ENCODE measurements around the gene USH2A.

Gene USH2A

DNA sequence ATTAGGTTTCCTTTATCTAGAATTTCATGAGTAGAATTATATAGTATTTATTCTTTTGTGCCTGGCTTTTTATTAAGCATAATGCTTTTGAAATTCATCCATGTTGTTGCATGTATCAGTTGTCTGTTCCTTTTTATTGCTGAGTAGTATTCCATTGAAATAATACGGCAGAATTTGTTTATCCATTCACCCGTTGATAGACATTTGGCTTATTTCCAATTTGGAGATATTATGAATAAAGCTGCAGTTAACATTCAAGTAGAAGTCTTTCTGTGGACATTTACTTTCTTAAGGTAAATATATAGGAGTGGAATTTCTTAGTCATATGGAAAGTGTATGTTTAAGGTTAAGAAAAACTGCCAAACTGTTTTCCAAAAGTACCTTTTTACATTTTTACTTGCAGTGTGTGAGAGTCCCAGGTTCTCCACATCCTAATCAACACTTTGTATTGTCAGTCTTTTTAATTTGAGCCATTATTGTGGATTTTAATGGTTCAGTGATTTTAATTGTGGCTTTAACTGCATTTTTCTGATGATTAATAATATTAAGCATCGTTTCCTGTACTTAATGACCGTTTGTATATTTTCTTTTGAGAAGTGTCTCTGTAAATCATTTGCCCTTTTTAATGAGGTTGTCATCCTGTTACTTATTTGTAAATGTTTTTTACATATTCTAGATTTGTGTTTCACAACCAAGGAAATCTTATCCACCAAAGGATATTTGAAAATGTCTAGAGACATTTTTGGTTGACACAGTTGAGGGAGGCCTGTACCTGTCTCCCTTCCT, 833.4 kb downstream of the USH2A start:
- TF ChIP-seq, protein P1, sequence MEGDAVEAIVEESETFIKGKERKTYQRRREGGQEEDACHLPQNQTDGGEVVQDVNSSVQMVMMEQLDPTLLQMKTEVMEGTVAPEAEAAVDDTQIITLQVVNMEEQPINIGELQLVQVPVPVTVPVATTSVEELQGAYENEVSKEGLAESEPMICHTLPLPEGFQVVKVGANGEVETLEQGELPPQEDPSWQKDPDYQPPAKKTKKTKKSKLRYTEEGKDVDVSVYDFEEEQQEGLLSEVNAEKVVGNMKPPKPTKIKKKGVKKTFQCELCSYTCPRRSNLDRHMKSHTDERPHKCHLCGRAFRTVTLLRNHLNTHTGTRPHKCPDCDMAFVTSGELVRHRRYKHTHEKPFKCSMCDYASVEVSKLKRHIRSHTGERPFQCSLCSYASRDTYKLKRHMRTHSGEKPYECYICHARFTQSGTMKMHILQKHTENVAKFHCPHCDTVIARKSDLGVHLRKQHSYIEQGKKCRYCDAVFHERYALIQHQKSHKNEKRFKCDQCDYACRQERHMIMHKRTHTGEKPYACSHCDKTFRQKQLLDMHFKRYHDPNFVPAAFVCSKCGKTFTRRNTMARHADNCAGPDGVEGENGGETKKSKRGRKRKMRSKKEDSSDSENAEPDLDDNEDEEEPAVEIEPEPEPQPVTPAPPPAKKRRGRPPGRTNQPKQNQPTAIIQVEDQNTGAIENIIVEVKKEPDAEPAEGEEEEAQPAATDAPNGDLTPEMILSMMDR (IDR thresholded peaks at IDR 0.05; ENCODE audit: low read depth, low read length, missing control alignments): no peak
- no peak overlapping the region for H3K4me3 ChIP-seq (ENCODE audit: low read depth, low read length)
- DNase-seq (ENCODE audit: low read depth): no peak
- in situ Hi-C loops (cut with HindIII; ENCODE audit: low sequenced_read_pairs): no loop called here

DNA sequence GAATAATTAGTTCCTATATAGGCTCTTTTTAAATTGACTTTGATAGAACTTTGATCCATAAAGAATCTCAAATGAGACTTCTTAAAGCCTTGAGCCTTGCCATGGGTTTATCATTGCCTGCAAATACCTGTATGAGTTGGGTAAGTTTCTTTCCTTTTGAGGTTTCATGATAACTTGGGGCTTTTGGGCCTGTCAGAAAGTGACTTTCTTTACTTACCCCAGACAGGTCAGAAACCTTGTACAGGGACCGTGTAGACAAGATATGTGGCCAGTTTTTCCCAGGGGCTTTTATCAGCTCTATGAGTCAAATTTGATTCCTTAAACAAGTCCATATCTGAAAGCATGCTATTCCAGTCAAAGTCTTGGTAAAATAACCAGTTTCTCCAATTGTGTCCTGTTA, 838.9 kb downstream of the USH2A start:
- in situ Hi-C loops (cut with HindIII; ENCODE audit: low sequenced_read_pairs): no loop called here
- no peak overlapping the region for H3K4me3 ChIP-seq (ENCODE audit: low read depth, low read length)
- TF ChIP-seq, protein P1 (IDR thresholded peaks at IDR 0.05; ENCODE audit: low read depth, low read length, missing control alignments): no peak
- no peak for DNase-seq (ENCODE audit: low read depth)

DNA sequence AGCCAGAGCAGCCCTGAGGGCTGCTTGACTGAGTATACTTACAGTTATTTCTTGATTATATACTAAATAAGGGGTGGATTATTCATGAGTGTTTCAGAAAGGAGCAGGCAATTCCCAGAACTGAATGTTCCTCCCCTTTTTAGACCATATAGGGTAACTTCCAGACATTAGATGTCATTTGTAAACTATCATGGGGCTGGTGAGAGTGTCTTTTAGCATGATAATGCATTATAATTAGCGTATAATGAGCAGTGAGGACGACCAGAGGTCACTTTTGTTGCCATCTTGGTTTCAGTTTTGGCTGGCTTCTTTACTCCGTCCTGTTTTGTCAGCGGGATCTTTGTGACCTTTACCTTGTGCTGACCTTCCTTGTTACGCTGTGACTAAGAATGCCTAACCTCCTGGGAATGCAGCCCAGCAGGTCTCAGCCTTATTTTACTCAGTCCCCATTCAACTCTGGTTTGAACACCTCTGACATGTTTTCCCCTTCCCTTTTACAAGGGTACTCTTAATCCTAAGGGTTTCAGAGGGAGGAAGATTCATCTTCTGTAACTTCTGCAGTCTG, 840.0 kb downstream of the USH2A start:
- no peak overlapping the region for H3K4me3 ChIP-seq (ENCODE audit: low read depth, low read length)
- no peak for DNase-seq (ENCODE audit: low read depth)
- TF ChIP-seq, protein P1 (IDR thresholded peaks at IDR 0.05; ENCODE audit: low read depth, low read length, missing control alignments): no peak
- in situ Hi-C loops (cut with HindIII; ENCODE audit: low sequenced_read_pairs): no loop called here

DNA sequence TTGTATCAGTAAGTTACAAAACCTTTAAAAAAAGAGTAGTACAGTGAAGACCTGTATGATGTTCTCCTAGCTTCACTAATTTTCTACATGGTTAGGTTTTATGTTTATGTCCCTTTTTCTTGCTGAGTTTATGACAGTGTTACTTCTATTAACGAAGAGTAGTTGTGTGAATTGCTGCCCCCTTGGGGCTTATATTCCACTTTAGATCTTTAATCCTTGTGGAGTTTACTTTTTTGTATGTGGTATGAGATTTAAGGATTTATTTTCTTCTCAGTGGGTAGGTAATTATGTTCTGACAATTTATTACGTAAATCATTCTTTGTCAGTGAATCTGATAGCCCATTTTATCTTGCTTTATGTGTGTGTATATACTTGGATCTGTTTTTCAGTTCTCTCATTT, 841.4 kb downstream of the USH2A start:
- TF ChIP-seq, protein P1 (IDR thresholded peaks at IDR 0.05; ENCODE audit: low read depth, low read length, missing control alignments): no peak
- no peak for DNase-seq (ENCODE audit: low read depth)
- H3K4me3 ChIP-seq (ENCODE audit: low read depth, low read length): no peak overlapping the region
- in situ Hi-C loops (cut with HindIII; ENCODE audit: low sequenced_read_pairs): no loop called here
